MM.1S (cell line): ENCODE results near the gene MYO1E.
"Not testable (repeated sequence)": the region's sequence is repeated elsewhere in the genome, so short reads cannot be mapped to it uniquely, and the experiment has no call there.

Experiments used
- DNase-seq: peaks from one replicate; pipeline ENCODE4 v3.0.0-alpha.2; 2015
- H2AFZ ChIP-seq: fragments of 300-600 bp; sonication (generic); 2 replicates; pipeline ENCODE4 v1.6.0; 2016; ENCODE audit warnings: antibody characterized with exemption, low read length
- H3F3A ChIP-seq: fragments of 300-600 bp; sonication (generic); 2 replicates; pipeline ENCODE4 v1.6.1; 2016; ENCODE audit warnings: mild to moderate bottlenecking, antibody characterized with exemption, low read length, moderate library complexity, mixed read lengths; ENCODE audit not compliant: insufficient read depth
- H3K27ac ChIP-seq: fragments of 300-600 bp; sonication (generic); 2 replicates; pipeline ENCODE4 v1.5.1; 2016; ENCODE audit warnings: mild to moderate bottlenecking, low read length
- H3K27me3 ChIP-seq: fragments of 300-600 bp; sonication (generic); replicated peaks from 2 replicates; pipeline ENCODE4 v1.6.0; 2016; ENCODE audit warnings: low read length; ENCODE audit not compliant: insufficient read depth
- H3K36me3 ChIP-seq: fragments of 300-600 bp; sonication (generic); replicated peaks from 2 replicates; pipeline ENCODE4 v1.6.1; 2016; ENCODE audit warnings: mild to moderate bottlenecking, low read length, mixed read lengths; ENCODE audit not compliant: insufficient read depth
- H3K4me1 ChIP-seq: fragments of 300-600 bp; sonication (generic); 2 replicates; pipeline ENCODE4 v1.6.1; 2016; ENCODE audit warnings: low read length, mixed read lengths
- H3K4me2 ChIP-seq: fragments of 300-600 bp; sonication (generic); 2 replicates; pipeline ENCODE4 v1.6.0; 2016; ENCODE audit warnings: low read depth, low read length
- H3K4me3 ChIP-seq: fragments of 300-600 bp; sonication (generic); 2 replicates; pipeline ENCODE4 v1.5.1; 2016; ENCODE audit warnings: low read length, mixed read lengths
- H3K79me2 ChIP-seq: fragments of 300-600 bp; sonication (generic); 2 replicates; pipeline ENCODE4 v1.6.1; 2016; ENCODE audit warnings: mixed run types, low read length, mixed read lengths
- H3K9ac ChIP-seq: fragments of 300-600 bp; sonication (generic); 2 replicates; pipeline ENCODE4 v1.6.1; 2016; ENCODE audit warnings: low read length, mixed read lengths
- H3K9me2 ChIP-seq: fragments of 300-600 bp; sonication (generic); replicated peaks from 2 replicates; pipeline ENCODE4 v1.6.1; 2016; ENCODE audit warnings: mild to moderate bottlenecking, low read length, mixed read lengths; ENCODE audit not compliant: insufficient read depth
- H3K9me3 ChIP-seq: fragments of 300-600 bp; sonication (generic); replicated peaks from 2 replicates; pipeline ENCODE4 v1.6.1; 2016; ENCODE audit warnings: mild to moderate bottlenecking, low read length, mixed read lengths; ENCODE audit not compliant: insufficient read depth
- H4K20me1 ChIP-seq: fragments of 300-600 bp; sonication (generic); 2 replicates; pipeline ENCODE4 v1.6.1; 2016; ENCODE audit warnings: mild to moderate bottlenecking, low read length, moderate library complexity, mixed read lengths; ENCODE audit not compliant: insufficient read depth
- CTCF ChIP-seq: fragments of 300-600 bp; sonication (generic); IDR thresholded peaks from 2 replicates; pipeline ENCODE4 v1.5.1; 2016; ENCODE audit warnings: antibody characterized with exemption, low read length, mixed read lengths
- EZH2 ChIP-seq: fragments of 300-600 bp; sonication (generic); optimal IDR thresholded peaks from 2 replicates; pipeline ENCODE3; 2017; ENCODE audit warnings: low read depth, mild to moderate bottlenecking, antibody characterized with exemption, low read length, mixed read lengths
- EZH2phosphoT487 ChIP-seq: fragments of 300-600 bp; sonication (generic); IDR thresholded peaks from 2 replicates; pipeline ENCODE4 v1.6.1; 2018; ENCODE audit warnings: antibody characterized with exemption, low read length

Gene MYO1E

GRCh38 chr15:59396211-59396610, 23.5 kb upstream of the MYO1E start:
- no peaks in the 10 kb centered on the region for H4K20me1 ChIP-seq
- no peak for TF ChIP-seq EZH2
- H3K79me2 ChIP-seq, result no peaks in the 10 kb centered on the region
- peaks cover 3% of the 10 kb centered on the region; the same call in 1 of the 2 replicates for H3K4me1 ChIP-seq
- H3K9ac ChIP-seq, result no peak overlapping the region
- H3K4me3 ChIP-seq, result no peak overlapping the region
- H3F3A ChIP-seq, result no peaks in the 10 kb centered on the region
- DNase-seq, result no peak
- no peak overlapping the region for H3K27ac ChIP-seq
- no peaks in the 10 kb centered on the region for H3K27me3 ChIP-seq
- H2AFZ ChIP-seq, result no peak overlapping the region
- H3K9me2 ChIP-seq, result no peaks in the 10 kb centered on the region
- no peaks in the 10 kb centered on the region for H3K9me3 ChIP-seq
- H3K4me2 ChIP-seq, result no peak overlapping the region
- H3K36me3 ChIP-seq, result no peaks in the 10 kb centered on the region

- no peak overlapping the region for H3K4me2 ChIP-seq
- no peaks in the 10 kb centered on the region for H3K9me3 ChIP-seq
- H3K27ac ChIP-seq, result no peak overlapping the region
- H3F3A ChIP-seq, result no peaks in the 10 kb centered on the region
- no peaks in the 10 kb centered on the region for H3K36me3 ChIP-seq
- no peaks in the 10 kb centered on the region for H3K27me3 ChIP-seq
- no peak overlapping the region for H2AFZ ChIP-seq
- no peaks in the 10 kb centered on the region for H4K20me1 ChIP-seq
- H3K9me2 ChIP-seq, result no peaks in the 10 kb centered on the region
- H3K79me2 ChIP-seq, result no peaks in the 10 kb centered on the region
- TF ChIP-seq EZH2 (no peak), EZH2phosphoT487 (no peak), CTCF (no peak)
- H3K9ac ChIP-seq, result no peak overlapping the region
- DNase-seq, result no peak
- peaks cover 1% of the 10 kb centered on the region; the same call in 1 of the 2 replicates for H3K4me1 ChIP-seq
- no peak overlapping the region for H3K4me3 ChIP-seq
Observed at GRCh38 chr15:59394166-59394661, 21.5 kb upstream of the MYO1E start.

- H3K4me1 ChIP-seq, result no peaks in the 10 kb centered on the region
- H3K4me2 ChIP-seq, result no peak overlapping the region
- no peaks in the 10 kb centered on the region for H3K27me3 ChIP-seq
- H3K9me3 ChIP-seq, result no peaks in the 10 kb centered on the region
- H3K9ac ChIP-seq, result no peak overlapping the region
- TF ChIP-seq EZH2phosphoT487 (no peak), CTCF (no peak), EZH2 (no peak)
- H3K79me2 ChIP-seq, result no peaks in the 10 kb centered on the region
- H3K27ac ChIP-seq, result no peak overlapping the region
- DNase-seq, result no peak
- no peaks in the 10 kb centered on the region for H3F3A ChIP-seq
- H3K9me2 ChIP-seq, result no peaks in the 10 kb centered on the region
- no peaks in the 10 kb centered on the region for H3K36me3 ChIP-seq
- H3K4me3 ChIP-seq, result no peak overlapping the region
- no peaks in the 10 kb centered on the region for H4K20me1 ChIP-seq
- no peak overlapping the region for H2AFZ ChIP-seq
Observed at GRCh38 chr15:59392299-59392698, 19.6 kb upstream of the MYO1E start.

GRCh38 chr15:59388670-59389069, 16.0 kb upstream of the MYO1E start:
- no peak for DNase-seq
- H4K20me1 ChIP-seq, result no peaks in the 10 kb centered on the region
- TF ChIP-seq CTCF (no peak), EZH2phosphoT487 (no peak), EZH2 (no peak)
- no peaks in the 10 kb centered on the region for H3K27me3 ChIP-seq
- H3K4me3 ChIP-seq, result no peak overlapping the region
- 0 out of 2 replicates have a peak, but pooled peaks cover 6% of the 10 kb centered on the region for H3K4me1 ChIP-seq
- H2AFZ ChIP-seq, result no peak overlapping the region
- no peaks in the 10 kb centered on the region for H3K36me3 ChIP-seq
- H3K79me2 ChIP-seq, result no peaks in the 10 kb centered on the region
- no peaks in the 10 kb centered on the region for H3K9me3 ChIP-seq
- H3K27ac ChIP-seq, result no peak overlapping the region
- H3K9ac ChIP-seq, result no peak overlapping the region
- no peaks in the 10 kb centered on the region for H3K9me2 ChIP-seq
- H3F3A ChIP-seq, result no peaks in the 10 kb centered on the region
- H3K4me2 ChIP-seq, result no peak overlapping the region

GRCh38 chr15:59387196-59387878, 14.7 kb upstream of the MYO1E start:
- not testable (repeated sequence) for H3K9ac ChIP-seq, H3K27ac ChIP-seq, H3K36me3 ChIP-seq, H3K4me2 ChIP-seq, H3K4me3 ChIP-seq, H3K9me3 ChIP-seq, H3K79me2 ChIP-seq, H2AFZ ChIP-seq, H3K9me2 ChIP-seq, H3K27me3 ChIP-seq, H4K20me1 ChIP-seq, DNase-seq, H3K4me1 ChIP-seq, H3F3A ChIP-seq
